DMS153 treated with DMSO at 0.1 percent for 48 hours (cell line): ENCODE measurements around the gene OGFOD3.
"Not testable (repeated sequence)": the region's sequence is repeated elsewhere in the genome, so short reads cannot be mapped to it uniquely, and the experiment has no call there.

Experiments used
- DNase-seq: peaks from one replicate; lab custom pipeline; 2025; ENCODE audit not compliant: unreplicated experiment; lab: John Stamatoyannopoulos, UW

The OGFOD3 gene

DNA sequence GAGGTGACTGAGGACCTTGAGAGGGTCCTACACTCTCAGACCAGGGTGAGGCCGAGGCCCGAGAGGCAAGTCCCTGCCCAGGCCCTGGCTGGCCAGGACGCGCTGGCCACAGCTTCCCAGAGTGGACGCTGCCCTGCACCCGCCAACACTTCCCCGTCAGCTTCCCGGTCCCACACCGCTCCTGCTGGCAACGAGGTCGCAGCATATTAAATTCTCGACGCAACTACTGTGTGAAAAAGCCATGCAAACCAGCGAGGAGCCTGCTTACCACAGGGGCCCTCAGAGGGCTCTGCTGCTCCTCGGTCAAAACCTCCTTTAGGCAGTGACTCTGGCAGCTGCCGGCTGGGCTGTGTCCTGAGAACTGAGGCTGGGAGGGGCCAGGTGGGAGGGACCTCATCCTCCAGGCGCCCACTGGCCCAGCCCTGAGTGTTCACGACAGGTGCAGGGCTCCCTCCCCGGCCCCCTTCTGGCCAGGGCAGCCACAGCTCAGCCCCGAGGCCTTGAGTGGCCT is 61.5 kb downstream of the OGFOD3 start:
- DNase-seq, result peak; percentile 27

DNA sequence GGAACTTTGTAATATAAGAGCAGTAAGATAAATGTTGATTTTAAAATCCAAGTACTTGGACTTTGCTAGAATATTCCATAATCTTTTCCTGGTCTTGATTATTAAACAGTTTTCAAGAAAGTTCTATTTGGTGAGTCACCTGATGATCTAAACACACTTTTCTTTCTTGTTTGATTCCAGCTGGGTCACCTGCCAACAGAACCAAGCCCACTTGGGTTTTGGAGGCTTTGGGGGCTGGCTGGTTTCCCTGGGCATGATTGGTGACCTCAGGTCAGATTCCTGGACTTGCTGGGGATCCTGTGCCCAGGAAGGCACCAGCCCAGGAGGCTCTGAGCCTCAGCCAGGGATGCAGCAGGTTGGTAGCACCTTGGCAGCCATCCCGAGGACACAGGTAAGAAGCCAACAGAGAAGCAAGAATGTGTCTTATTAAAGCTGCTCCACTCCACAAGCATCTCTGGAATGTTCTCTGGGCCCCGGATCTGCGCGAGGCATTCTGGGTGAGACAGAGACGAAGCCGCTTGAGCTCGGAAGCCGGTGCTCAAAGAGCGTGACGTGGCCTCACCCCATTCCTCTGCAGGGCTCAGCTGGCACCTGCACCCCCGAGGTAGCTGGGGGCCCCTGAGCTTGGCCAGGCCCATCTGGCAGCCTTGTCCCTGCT is 62.5 kb downstream of the OGFOD3 start:
- no peak for DNase-seq

DNA sequence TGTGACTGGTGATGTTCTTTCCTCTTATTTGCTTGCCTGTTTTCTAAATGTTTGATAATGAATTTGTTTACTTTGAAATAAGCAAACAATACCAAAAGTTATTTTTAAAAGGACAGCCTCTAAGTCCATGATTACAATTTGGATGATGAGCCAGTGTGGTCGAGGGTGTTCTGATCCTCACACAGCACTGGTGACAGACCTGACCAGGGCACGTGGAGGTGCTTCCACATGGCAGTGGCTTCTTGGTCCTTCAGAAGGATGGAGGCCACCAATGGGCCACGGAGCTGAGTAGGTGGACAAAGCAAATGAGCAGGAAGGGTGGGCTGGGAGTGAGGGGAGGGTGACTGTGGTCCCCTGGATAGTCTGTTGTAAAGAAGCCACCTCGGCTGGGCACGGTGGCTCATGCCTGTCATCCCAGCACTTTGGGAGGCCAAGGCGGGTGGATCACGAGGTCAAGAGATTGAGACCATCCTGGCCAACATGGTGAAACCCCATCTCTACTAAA is 63.5 kb downstream of the OGFOD3 start:
- no peak for DNase-seq

DNA sequence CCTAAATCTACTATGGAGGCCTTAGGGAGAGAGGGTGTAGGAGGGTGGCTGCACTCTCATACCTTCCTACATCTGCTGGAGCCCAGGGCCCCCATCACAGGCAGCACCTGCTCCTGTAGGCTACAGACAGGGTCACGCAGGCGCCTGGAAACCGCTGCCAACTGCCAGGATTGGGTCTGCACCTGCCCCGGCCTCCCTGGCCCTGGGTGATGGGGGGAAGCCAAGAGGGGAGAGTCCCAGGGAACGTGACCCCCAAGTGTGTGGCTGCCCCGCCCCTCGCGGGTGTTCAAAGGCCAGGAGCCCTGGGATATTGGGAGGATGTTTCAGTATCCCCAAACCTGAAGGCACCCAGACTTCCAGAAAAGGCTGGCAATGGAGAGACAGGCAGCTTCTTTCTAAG is 64.9 kb downstream of the OGFOD3 start:
- DNase-seq, result no peak

DNA sequence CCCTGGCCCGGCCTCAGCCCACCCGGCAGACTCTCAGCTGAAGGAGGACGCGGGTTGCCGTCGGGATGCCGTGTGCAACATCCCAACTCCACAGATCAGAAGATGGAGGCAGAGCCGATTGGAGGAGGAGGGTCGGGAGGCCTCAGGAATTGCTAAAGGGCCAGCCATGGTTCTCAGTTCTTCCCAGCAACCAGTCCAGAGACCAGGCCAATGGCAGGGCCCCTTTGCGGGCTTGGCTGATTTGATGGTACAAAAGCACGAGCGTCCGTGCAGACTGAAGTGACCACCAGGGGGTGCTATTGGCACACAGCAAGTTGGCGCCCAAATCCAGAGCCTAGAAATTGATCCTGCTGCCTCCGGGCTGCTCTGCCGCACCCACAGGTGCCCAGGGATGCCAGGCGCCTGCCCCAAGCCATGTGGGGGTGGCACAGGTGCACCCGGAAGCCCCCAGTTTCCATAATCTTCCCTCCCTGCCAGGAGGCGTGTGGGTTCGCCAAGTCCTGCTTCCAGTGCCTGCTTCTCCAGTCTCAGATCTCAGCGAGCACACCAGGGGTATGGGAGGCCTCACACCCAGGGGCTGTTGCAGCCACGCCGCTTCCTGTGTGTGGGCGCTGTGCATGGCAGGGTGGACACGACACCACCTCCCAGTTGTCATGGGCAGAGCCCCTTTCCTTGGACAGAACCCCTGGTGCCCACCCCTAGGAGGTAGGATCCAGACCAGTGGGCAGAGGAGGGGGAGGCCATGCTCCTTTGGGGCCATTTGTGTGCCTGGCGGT is 66.5 kb downstream of the OGFOD3 start:
- peak; percentile 57 for DNase-seq

DNA sequence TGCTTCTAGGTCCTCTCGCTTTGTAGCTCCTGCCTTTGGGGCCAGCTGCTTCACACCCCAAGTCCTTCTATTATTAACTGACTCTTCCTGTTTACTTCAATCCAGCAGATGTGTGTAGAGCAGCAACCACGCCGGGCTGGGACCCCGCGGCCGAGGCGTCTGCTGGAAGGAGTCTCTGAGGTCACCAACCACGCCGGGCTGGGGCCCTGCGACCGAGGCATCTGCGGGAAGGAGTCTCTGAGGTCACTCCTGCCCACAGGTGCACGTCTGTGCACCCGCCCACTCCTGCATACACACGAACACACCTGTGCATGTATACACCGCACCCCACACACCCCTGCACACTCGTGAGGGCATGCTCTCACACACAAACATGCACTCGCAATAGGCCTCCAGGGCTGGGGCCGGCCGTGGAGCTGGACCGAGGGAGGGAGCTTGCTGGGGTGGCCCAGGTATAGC is 67.1 kb downstream of the OGFOD3 start:
- DNase-seq, result no peak

DNA sequence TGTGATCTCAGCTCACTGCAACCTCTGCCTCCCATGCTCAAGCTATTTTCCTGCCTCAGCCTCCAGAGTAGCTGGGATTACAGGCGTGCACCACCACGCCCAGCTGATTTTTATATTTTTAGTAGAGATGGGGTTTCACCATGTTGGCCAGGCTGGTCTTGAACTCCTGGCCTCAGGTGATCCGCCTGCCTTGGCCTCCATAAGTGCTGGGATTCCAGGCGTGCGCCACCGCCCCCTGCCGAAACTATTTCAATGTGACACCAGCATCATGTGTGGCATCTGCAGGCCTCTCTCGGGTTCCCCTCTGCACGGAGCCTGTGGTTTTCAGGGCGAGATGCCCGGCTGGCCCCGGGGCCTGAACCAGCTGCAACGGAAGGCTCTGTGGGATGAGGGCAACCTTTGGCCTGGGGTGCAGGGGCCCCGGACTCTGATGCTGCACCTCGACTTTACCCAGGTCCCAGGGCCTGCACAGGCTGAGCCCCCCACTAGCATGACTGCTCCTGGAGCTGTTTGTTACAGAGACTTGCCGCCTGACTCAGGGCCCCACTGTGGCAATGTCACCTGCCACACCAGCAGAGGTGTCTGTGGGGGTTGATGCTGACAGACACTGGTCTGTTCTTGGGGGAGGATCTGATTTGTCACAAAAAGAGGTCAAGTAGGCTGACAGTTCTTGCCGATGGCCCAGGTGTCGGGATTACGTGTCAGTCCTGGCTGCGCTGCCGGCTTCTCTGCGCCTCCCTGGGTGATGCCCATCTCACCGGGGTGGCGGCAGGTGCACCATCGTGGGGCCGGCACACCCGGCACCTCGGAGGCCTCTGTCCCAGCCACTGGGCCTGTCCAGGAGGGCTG is 68.0 kb downstream of the OGFOD3 start:
- DNase-seq, result no peak

DNA sequence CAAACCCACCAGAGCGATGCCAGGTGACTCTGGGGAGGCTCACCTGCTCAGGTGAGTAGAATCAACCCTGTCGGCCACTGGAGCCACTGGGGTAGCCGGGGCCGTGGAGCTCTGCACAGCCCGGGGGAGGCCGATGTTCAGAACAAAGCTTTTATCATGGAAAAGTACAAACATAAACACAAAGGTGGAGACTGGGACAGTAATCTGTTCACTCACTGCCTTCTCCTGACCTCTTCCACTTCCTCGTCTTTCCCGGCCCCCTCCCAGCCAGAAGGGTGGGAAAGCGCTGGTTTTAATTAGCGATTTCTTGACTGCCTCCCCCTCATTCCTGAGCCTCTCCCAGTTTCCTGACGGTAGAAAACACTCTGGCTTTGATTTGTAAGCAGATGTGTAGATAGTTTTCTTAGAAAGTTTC is 69.1 kb downstream of the OGFOD3 start:
- no peak for DNase-seq

DNA sequence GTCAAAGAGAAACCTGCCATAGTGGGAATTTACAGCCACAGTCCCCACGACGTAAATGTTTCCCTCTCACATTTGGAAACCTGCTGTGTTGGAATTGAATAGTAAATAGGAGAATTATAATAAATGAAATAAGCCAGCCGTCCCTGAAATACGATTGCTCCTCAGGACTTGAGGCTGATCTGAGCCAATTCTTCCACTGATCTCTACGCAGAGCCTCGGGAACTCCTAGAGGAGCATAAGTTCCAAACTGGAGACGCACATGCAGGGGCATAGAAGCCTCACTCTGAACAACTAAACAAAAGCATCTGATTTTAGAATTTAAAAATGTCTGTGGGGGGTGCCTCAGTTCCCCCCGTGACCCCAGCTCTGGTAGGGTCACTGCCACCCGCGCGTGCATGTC is 69.5 kb downstream of the OGFOD3 start:
- no peak for DNase-seq

DNA sequence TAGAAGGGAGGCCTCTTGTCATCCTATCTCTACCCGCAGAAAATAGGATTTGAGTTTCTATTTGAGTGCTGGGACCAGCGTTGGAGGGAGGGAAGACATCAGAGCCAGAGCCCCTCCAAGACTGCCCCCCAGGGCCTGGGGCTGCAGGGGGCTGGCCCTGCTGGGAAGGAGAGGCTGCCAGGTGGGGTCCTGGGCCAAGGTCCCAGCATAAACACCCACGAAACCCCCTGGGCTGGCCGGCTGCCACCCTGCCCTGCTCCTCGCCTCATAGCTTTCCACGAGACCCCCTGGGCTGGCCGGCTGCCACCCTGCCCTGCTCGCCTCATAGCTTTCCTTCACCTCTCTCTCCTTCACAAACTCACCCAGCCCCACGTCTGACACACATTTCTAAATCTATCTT is 70.0 kb downstream of the OGFOD3 start:
- no peak for DNase-seq

DNA sequence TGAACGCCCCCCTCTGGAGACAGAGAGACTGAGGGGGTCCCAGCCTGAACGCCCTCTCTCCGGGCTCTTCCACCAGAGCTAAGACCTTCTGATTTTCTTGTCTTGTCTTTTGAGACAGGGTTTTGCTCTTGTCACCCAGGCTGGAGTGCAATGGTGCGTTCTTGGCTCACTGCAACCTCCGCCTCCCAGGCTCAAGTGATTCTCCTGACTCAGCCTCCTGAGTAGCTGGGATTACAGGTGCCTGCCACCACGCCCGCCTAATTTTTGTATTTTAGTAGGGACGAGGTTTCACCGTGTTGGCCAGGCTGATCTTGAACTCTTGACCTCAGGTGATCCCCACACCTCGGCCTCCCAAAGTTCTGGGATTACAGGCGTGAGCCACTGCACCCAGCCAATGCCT is 70.4 kb downstream of the OGFOD3 start:
- DNase-seq, result not testable (repeated sequence)

DNA sequence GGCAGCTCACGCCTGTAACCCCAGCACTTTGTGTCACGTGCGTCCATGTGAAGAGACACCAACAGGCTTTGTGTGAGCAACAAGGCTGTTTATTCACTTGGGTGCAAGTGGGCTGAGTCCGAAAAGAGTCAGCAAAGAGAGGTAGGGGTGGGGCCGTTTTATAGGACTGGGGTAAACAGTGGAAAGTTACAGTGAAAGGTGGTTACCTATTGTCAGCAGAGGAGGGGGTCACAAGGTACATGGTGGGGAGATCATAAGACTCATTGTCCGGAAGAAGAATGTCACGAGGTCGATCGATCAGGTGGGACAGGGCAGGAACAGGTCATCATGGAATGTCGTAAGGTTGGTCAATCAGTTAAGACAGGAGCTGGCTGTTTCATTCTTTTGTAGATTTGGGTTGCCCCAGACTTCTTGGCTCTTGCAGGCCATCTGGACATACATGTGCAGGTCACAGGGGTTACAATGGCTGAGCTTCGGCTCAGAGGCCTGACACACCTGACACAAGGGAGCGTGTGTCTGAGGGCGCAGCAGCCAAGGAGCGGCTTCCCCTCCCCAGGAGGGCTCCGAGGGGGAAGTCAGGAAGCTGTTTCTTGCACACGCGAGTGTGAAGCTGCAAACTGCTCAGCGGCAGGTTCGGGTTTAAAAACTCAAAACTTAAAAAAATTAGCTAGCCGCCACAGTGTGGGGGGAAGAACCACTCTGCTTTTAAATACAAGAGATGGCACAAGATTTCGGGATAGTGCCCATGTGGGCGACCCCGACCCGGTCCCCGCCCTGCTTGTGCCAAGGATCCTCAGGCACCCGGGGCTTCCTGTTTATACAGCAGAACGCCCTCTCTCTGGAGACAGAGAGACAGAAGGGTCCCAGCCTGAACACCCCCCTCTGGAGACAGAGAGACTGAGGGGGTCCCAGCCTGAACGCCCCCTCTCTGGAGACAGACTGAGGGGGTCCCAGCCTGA is 71.8 kb downstream of the OGFOD3 start:
- no peak for DNase-seq

DNA sequence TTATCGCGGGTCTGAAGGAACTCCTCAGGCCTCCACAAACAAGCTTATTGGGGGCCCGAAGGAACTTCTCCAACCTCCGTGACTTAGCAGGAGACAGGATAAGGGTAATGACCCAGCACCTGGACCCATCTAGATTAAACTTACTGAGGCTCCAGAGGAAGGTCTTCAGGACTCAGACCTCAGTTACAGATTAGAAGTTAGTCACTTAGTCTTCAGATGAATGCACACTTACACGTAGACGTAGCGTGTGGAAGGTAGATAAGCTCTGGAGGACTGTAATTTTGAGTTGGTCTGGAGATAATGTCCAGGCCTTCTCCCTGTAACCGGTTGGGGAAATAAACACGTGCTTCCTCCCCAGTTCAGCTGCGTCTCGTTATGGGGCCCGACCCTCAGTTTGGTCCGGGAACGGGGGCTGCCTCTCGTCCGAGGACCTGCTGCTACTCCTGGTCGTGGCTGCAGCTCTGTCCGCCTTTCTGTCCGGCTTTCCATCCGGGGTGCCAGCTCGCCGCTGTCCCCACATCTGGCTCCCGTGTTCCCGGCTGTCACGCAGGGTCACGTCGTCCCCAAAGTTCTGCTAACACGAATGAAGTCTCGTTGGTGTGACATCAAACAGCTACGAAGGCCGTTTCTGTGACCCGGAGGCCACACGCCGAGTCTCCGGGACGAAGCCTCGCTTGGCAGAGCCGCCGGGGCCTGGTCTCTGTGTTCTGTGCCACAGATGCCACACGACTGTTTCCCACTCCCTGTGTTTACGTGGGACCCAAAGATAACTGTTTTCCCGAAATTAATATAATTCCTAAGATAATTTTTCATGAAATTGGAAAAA is 73.0 kb downstream of the OGFOD3 start:
- DNase-seq, result no peak

DNA sequence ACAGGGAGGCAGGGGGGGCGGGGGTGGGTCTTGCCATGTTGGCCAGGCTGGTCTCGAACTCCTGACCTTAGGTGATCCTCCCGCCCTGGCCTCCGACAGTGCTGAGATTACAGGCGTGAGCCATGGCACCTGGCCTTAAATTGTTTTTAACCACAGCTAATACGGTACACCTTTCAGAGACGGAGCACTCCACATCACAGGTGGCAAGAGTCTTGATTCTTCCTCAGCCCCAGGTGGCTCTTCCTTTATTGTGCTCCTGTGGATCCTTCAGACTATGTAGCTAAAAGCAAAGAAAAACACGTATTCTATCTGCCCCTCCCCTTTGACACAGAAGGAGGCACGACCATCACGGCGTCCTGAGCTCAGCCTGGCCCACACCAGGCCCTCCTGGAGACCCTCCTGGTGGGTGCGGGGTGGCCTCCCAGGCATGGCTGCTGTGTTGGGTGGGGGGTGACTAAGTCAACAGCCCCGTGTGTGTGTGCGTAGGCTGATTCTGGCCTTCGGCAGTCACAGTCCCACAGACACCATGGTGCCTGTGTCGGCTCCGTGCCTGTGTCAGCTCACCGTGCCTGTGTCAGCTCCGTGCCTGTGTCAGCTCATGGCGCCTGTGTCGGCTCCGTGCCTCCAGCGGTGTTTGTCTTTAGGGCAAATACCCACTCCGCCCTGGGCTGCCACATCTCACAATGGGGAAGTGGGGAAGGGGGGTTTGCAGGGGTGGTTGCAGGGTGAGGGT is 74.0 kb downstream of the OGFOD3 start:
- DNase-seq, result no peak

DNA sequence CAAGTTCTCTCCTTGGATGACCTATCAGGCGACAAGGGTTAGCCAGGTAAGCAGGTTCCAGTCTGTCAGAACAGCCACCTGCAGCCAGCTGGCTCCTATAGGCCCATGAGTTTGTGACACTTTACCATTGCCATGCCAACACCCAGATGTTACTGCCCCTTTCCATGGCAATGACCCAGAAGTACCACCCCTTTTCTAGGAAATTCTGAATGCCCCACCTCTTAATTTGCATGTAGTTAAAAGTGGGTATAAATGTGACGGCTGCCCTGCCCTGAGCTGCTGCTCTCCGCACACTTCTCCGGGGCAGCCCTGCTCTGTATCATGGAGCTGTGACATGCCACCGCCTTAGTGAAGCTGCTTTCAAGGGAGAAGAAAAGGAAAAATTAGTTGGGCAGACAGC is 74.8 kb downstream of the OGFOD3 start:
- no peak for DNase-seq

DNA sequence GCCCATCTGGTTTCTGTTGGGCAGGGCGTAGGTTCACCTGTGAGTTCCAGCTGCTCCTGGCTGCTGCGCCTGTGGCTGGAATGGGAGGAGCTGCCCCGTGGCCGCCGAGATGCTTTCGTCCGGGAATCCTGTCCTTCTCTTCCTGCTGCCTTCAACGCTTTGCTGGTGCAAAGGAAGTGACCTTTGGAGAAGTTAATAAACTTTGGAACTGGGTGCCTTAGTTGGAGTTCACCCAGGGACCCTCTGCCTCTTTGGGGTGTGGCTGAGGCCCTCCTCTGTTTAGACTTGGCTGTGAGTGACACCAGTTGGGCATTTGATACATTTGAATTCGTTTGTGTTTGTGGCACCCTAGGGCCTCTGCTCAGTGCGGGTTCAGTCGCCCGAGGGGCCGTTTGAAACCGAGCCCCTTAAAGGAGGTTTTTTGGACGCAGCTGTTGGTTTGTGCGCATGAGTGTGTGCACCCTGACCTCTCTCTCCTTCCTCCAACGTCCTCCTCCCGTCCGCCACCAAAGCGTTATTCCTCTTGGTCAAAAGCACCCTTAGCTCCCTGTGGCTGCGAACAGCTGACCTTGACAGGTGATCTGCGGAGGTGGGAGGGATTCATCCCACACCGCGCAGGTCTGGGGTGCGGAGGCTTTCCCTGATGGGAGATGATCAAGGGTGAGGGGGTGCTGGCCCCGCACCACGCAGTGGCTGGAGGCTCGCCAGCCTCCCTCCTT is 75.9 kb downstream of the OGFOD3 start:
- DNase-seq, result no peak

DNA sequence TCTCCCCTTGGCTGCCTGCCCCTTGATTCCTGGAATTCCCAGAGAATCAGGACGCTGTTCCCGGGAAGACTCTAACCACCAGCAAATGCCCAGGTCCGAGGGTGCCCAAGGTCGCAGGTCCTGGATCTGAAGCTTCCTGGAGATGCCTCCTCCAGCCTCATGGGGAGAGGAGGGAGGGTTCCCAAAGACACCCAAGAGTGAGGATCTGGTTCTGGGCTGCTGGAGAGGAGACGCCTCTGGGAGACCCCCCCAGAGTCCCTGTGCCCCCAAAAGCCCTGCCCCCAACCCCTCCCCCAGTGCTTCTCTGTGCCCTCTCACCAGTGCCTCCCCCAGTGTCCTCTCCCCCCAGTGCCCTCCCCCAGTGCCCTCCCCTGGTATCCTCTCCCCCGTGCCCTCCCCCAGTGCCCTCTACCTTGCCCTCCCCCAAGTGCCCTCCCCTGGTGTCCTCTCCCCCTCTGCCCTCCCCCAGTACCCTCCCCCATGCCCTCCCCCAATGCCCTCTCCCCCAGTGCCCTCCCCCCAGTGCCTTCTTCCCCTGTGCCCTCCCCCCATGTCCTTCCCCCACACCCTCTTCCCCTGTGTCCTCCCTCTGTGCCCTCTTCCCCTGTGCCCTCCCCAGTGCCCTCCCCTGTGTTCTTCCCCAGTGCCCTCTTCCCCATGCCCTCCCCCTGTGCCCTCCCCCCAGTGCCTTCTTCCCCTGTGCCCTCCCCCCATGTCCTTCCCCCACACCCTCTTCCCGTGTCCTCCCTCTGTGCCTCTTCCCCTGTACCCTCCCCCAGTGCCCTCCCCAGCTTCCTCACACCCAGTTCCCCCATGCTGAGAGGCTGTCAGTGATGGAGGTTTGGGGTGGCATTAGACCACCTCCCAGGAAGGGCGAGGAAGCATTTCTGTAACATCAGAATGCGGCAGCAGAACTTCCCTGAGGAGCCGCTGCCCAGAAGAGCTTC is 78.5 kb downstream of the OGFOD3 start:
- no peak for DNase-seq
